T-helper 2 cell treated with Interferon-gamma antibody and Interleukin-4, amounts not matched to agents 5 μg/mL and 100 μg/mL, for 36 hours (primary cell): ENCODE measurements around the gene RITA1.

Source experiments
- DNase-seq: peaks from one replicate; pipeline ENCODE4 v3.0.0; 2021; ENCODE audit warnings: low spot score
- H3K27ac Mint-ChIP-seq: one replicate; pipeline ENCODE4 v1.8.0; 2021; ENCODE audit warnings: mild to moderate bottlenecking, mixed read lengths
- H3K27me3 Mint-ChIP-seq: one replicate; pipeline ENCODE4 v1.8.0; 2021; ENCODE audit warnings: low read depth, mixed read lengths
- H3K36me3 Mint-ChIP-seq: one replicate; pipeline ENCODE4 v1.8.0; 2021; ENCODE audit warnings: low read depth, mixed read lengths
- H3K4me1 Mint-ChIP-seq: one replicate; pipeline ENCODE4 v1.8.0; 2021; ENCODE audit warnings: low read depth, mixed read lengths
- H3K4me3 Mint-ChIP-seq: one replicate; pipeline ENCODE4 v1.8.0; 2022; ENCODE audit warnings: mild to moderate bottlenecking, moderate library complexity, mixed read lengths
- H3K9me3 Mint-ChIP-seq: one replicate; pipeline ENCODE4 v1.8.0; 2021; ENCODE audit warnings: mixed read lengths

The RITA1 gene

GRCh38 chr12:113146999-113147398 lies 38.5 kb upstream of the RITA1 start:
- Mint-ChIP-seq H3K27me3 (peaks cover 15% of the 10 kb centered on the region), H3K4me1 (peaks cover 2% of the 10 kb centered on the region), H3K27ac (no peak overlapping the region), H3K4me3 (no peak overlapping the region), H3K9me3 (no peaks in the 10 kb centered on the region), H3K36me3 (no peaks in the 10 kb centered on the region)
- DNase-seq = no peak

GRCh38 chr12:113149361-113150150 lies 36.0 kb upstream of the RITA1 start, which contains the start of gene CFAP73:
Gene CFAP73 (plus strand): TSS chr12:113149724. CDS start chr12:113149858, 134 bp downstream.
- Mint-ChIP-seq H3K27ac (no peak within 1 kb of the TSS), H3K27me3 (peaks cover 27% of the 10 kb centered on the region), H3K4me1 (peaks cover 13% of the 10 kb centered on the region), H3K4me3 (no peak within 1 kb of the TSS), H3K9me3 (no peaks in the 10 kb centered on the region), H3K36me3 (no peaks in the 10 kb centered on the region)
- no peak for DNase-seq

GRCh38 chr12:113151655-113152054 lies 33.9 kb upstream of the RITA1 start:
- peaks cover 2% of the 10 kb centered on the region for H3K36me3 Mint-ChIP-seq
- H3K9me3 Mint-ChIP-seq = no peaks in the 10 kb centered on the region
- DNase-seq = no peak
- H3K4me3 Mint-ChIP-seq = peak overlapping the region; percentile 81
- H3K27me3 Mint-ChIP-seq = peaks cover 24% of the 10 kb centered on the region
- H3K4me1 Mint-ChIP-seq = peaks cover 13% of the 10 kb centered on the region
- no peak overlapping the region for H3K27ac Mint-ChIP-seq

GRCh38 chr12:113152196-113152834 lies 33.2 kb upstream of the RITA1 start:
- H3K27me3 Mint-ChIP-seq = peaks cover 22% of the 10 kb centered on the region
- peaks cover 13% of the 10 kb centered on the region for H3K4me1 Mint-ChIP-seq
- peak overlapping the region; percentile 45 for H3K27ac Mint-ChIP-seq
- H3K36me3 Mint-ChIP-seq = peaks cover 8% of the 10 kb centered on the region
- peak overlapping the region; percentile 81 for H3K4me3 Mint-ChIP-seq
- no peak for DNase-seq
- H3K9me3 Mint-ChIP-seq = no peaks in the 10 kb centered on the region

- Mint-ChIP-seq H3K4me3 (peak overlapping the region; percentile 81), H3K9me3 (no peaks in the 10 kb centered on the region), H3K27ac (no peak overlapping the region), H3K27me3 (peaks cover 20% of the 10 kb centered on the region), H3K4me1 (peaks cover 13% of the 10 kb centered on the region), H3K36me3 (peaks cover 12% of the 10 kb centered on the region)
- DNase-seq = peak; percentile 59
Observed at GRCh38 chr12:113152835-113153814, 32.4 kb upstream of the RITA1 start.

- Mint-ChIP-seq H3K27ac (no peak overlapping the region), H3K9me3 (no peaks in the 10 kb centered on the region), H3K4me3 (peak overlapping the region; percentile 81), H3K36me3 (peaks cover 15% of the 10 kb centered on the region), H3K27me3 (peaks cover 20% of the 10 kb centered on the region), H3K4me1 (peaks cover 13% of the 10 kb centered on the region)
- DNase-seq = peak; percentile 12
Observed at GRCh38 chr12:113154351-113154973, 31.1 kb upstream of the RITA1 start.

- Mint-ChIP-seq H3K27me3 (peaks cover 17% of the 10 kb centered on the region), H3K4me1 (peaks cover 13% of the 10 kb centered on the region), H3K27ac (no peak overlapping the region), H3K4me3 (no peak overlapping the region), H3K9me3 (no peaks in the 10 kb centered on the region), H3K36me3 (peaks cover 16% of the 10 kb centered on the region)
- DNase-seq = no peak
Observed at GRCh38 chr12:113155060-113155459, 30.5 kb upstream of the RITA1 start.

- no peak overlapping the region for H3K4me3 Mint-ChIP-seq
Observed at GRCh38 chr12:113155646-113156045, 29.9 kb upstream of the RITA1 start.

GRCh38 chr12:113157218-113157859 lies 28.2 kb upstream of the RITA1 start:
- Mint-ChIP-seq H3K36me3 (peaks cover 30% of the 10 kb centered on the region), H3K4me1 (peaks cover 9% of the 10 kb centered on the region), H3K4me3 (no peak overlapping the region), H3K27me3 (peaks cover 8% of the 10 kb centered on the region), H3K27ac (no peak overlapping the region), H3K9me3 (no peaks in the 10 kb centered on the region)
- no peak for DNase-seq

More at GRCh38 chr12:113155646-113156045, 29.9 kb upstream of the RITA1 start:
- Mint-ChIP-seq H3K27me3 (peaks cover 14% of the 10 kb centered on the region), H3K36me3 (peaks cover 20% of the 10 kb centered on the region), H3K4me1 (peaks cover 13% of the 10 kb centered on the region), H3K27ac (no peak overlapping the region), H3K9me3 (no peaks in the 10 kb centered on the region)
- no peak for DNase-seq

GRCh38 chr12:113158439-113159203 lies 26.9 kb upstream of the RITA1 start:
- Mint-ChIP-seq H3K4me1 (peaks cover 4% of the 10 kb centered on the region), H3K9me3 (no peaks in the 10 kb centered on the region), H3K36me3 (peaks cover 41% of the 10 kb centered on the region), H3K4me3 (no peak overlapping the region), H3K27me3 (peaks cover 5% of the 10 kb centered on the region), H3K27ac (no peak overlapping the region)
- no peak for DNase-seq

- H3K4me3 Mint-ChIP-seq = no peak overlapping the region
- peaks cover 1% of the 10 kb centered on the region for H3K4me1 Mint-ChIP-seq
- H3K27me3 Mint-ChIP-seq = no peaks in the 10 kb centered on the region
- DNase-seq = no peak
- no peaks in the 10 kb centered on the region for H3K9me3 Mint-ChIP-seq
- peak overlapping the region; percentile 32 for H3K27ac Mint-ChIP-seq
- peaks cover 42% of the 10 kb centered on the region for H3K36me3 Mint-ChIP-seq
Observed at GRCh38 chr12:113159937-113160336, 25.6 kb upstream of the RITA1 start.

- Mint-ChIP-seq H3K27me3 (no peaks in the 10 kb centered on the region), H3K36me3 (peaks cover 48% of the 10 kb centered on the region), H3K9me3 (no peaks in the 10 kb centered on the region), H3K4me3 (no peak overlapping the region), H3K27ac (no peak overlapping the region), H3K4me1 (peaks cover 1% of the 10 kb centered on the region)
- DNase-seq = no peak
Observed at GRCh38 chr12:113161415-113162016, 24.0 kb upstream of the RITA1 start.
